ENCODE results near the gene NCAPD2.
A peak's percentile ranks its signal among the peaks of the same experiment; 100 is the strongest.
"Not testable (repeated sequence)": the region's sequence is repeated elsewhere in the genome, so short reads cannot be mapped to it uniquely, and the experiment has no call there.

NCAPD2 gene

GRCh38 chr12:6465467-6466183 is 28.3 kb upstream of the NCAPD2 start:
- DNase-seq = peak; percentile 15

- DNase-seq = no peak
These were observed 27.7 kb upstream of the NCAPD2 start for GRCh38 chr12:6466184-6466573.

- not testable (repeated sequence) for DNase-seq
These were observed 27.2 kb upstream of the NCAPD2 start for GRCh38 chr12:6466751-6467150.

GRCh38 chr12:6467571-6468282 is 26.2 kb upstream of the NCAPD2 start:
- not testable (repeated sequence) for DNase-seq

GRCh38 chr12:6468283-6468575 is 25.7 kb upstream of the NCAPD2 start:
- DNase-seq = no peak

- DNase-seq = no peak
These were observed 24.8 kb upstream of the NCAPD2 start for GRCh38 chr12:6469092-6469491.

- DNase-seq = no peak
These were observed 24.1 kb upstream of the NCAPD2 start for GRCh38 chr12:6469609-6470374.

- peak; percentile 91 for DNase-seq
These were observed 23.3 kb upstream of the NCAPD2 start, which contains the start of gene VAMP1 for GRCh38 chr12:6470375-6471163. VAMP1 (minus strand) TSS chr12:6470677; CDS start chr12:6470531, 146 bp downstream.

GRCh38 chr12:6471989-6472360 is 21.9 kb upstream of the NCAPD2 start:
- no peak for DNase-seq

GRCh38 chr12:6472491-6472890 is 21.4 kb upstream of the NCAPD2 start:
- no peak for DNase-seq

- DNase-seq = not testable (repeated sequence)
These were observed 18.5 kb upstream of the NCAPD2 start for GRCh38 chr12:6475233-6475975.

- no peak for DNase-seq
These were observed 17.4 kb upstream of the NCAPD2 start for GRCh38 chr12:6476489-6476888.

- DNase-seq = not testable (repeated sequence)
These were observed 16.1 kb upstream of the NCAPD2 start for GRCh38 chr12:6477601-6478377.

GRCh38 chr12:6478416-6478815 is 15.5 kb upstream of the NCAPD2 start:
- no peak for DNase-seq

- DNase-seq = no peak
These were observed 5.7 kb upstream of the NCAPD2 start for GRCh38 chr12:6488240-6488639.

- no peak for DNase-seq
These were observed 4.5 kb upstream of the NCAPD2 start for GRCh38 chr12:6489449-6489848.

- DNase-seq = not testable (repeated sequence)
These were observed 3.2 kb upstream of the NCAPD2 start for GRCh38 chr12:6490673-6491072.

GRCh38 chr12:6492838-6493496 is 935 bp upstream of the NCAPD2 start, which contains the start of gene MRPL51:
MRPL51 (minus strand) TSS chr12:6493262; CDS start chr12:6493136, 126 bp downstream.
- peak; percentile 79 for DNase-seq

- peak; percentile 89 for DNase-seq
These were observed 399 bp downstream of the NCAPD2 start for GRCh38 chr12:6494258-6494743.

GRCh38 chr12:6494968-6495367 is 1.1 kb downstream of the NCAPD2 start:
- no peak for DNase-seq

- not testable (repeated sequence) for DNase-seq
These were observed 3.4 kb downstream of the NCAPD2 start for GRCh38 chr12:6497291-6497690.

Data from GF-D8 (cell line).